Activated naive CD8-positive, alpha-beta T cell (primary cell): ENCODE measurements around the gene MRPL19.
A peak's percentile ranks its signal among the peaks of the same experiment; 100 is the strongest.

Experiments
- H3K27ac Mint-ChIP-seq: one replicate; pipeline ENCODE4 v1.8.0; 2021; ENCODE audit warnings: mixed read lengths
- H3K27me3 Mint-ChIP-seq: one replicate; pipeline ENCODE4 v1.8.0; 2021; ENCODE audit warnings: mixed read lengths
- H3K36me3 Mint-ChIP-seq: one replicate; pipeline ENCODE4 v1.8.0; 2021; ENCODE audit warnings: mixed read lengths
- H3K4me1 Mint-ChIP-seq: one replicate; pipeline ENCODE4 v1.8.0; 2021; ENCODE audit warnings: low read depth, mixed read lengths
- H3K4me3 Mint-ChIP-seq: one replicate; pipeline ENCODE4 v1.8.0; 2021; ENCODE audit warnings: mild to moderate bottlenecking, mixed read lengths
- H3K9me3 Mint-ChIP-seq: one replicate; pipeline ENCODE4 v1.8.0; 2021; ENCODE audit warnings: low read depth, mixed read lengths

The MRPL19 gene

GRCh38 chr2:75646583-75647425 is at the start of gene MRPL19:
Gene MRPL19 (plus strand): TSS chr2:75646783. CDS start chr2:75646808, 25 bp downstream.
- H3K4me3 Mint-ChIP-seq: peak within 1 kb of the TSS; percentile 96
- H3K36me3 Mint-ChIP-seq: peaks cover 8% of the 10 kb centered on the region
- peaks cover 43% of the 10 kb centered on the region for H3K4me1 Mint-ChIP-seq
- no peaks in the 10 kb centered on the region for H3K9me3 Mint-ChIP-seq
- H3K27ac Mint-ChIP-seq: peak within 1 kb of the TSS; percentile 97
- no peaks in the 10 kb centered on the region for H3K27me3 Mint-ChIP-seq

GRCh38 chr2:75596784-75597183 is 49.8 kb upstream of the MRPL19 start:
- Mint-ChIP-seq H3K36me3 (no peaks in the 10 kb centered on the region), H3K9me3 (no peaks in the 10 kb centered on the region), H3K4me1 (no peaks in the 10 kb centered on the region), H3K27me3 (peaks cover 2% of the 10 kb centered on the region), H3K27ac (no peak overlapping the region), H3K4me3 (no peak overlapping the region)

GRCh38 chr2:75597949-75598348 is 48.6 kb upstream of the MRPL19 start:
- Mint-ChIP-seq H3K27me3 (peaks cover 2% of the 10 kb centered on the region), H3K27ac (no peak overlapping the region), H3K36me3 (no peaks in the 10 kb centered on the region), H3K9me3 (no peaks in the 10 kb centered on the region), H3K4me3 (no peak overlapping the region), H3K4me1 (no peaks in the 10 kb centered on the region)

GRCh38 chr2:75598589-75599155 is 47.9 kb upstream of the MRPL19 start:
- H3K4me1 Mint-ChIP-seq: no peaks in the 10 kb centered on the region
- H3K9me3 Mint-ChIP-seq: no peaks in the 10 kb centered on the region
- H3K27me3 Mint-ChIP-seq: peaks cover 4% of the 10 kb centered on the region
- no peak overlapping the region for H3K4me3 Mint-ChIP-seq
- no peak overlapping the region for H3K27ac Mint-ChIP-seq
- no peaks in the 10 kb centered on the region for H3K36me3 Mint-ChIP-seq

- Mint-ChIP-seq H3K4me3 (no peak overlapping the region), H3K4me1 (no peaks in the 10 kb centered on the region), H3K36me3 (no peaks in the 10 kb centered on the region), H3K27me3 (peaks cover 10% of the 10 kb centered on the region), H3K27ac (no peak overlapping the region), H3K9me3 (no peaks in the 10 kb centered on the region)
Measured at GRCh38 chr2:75600461-75601011, 46.0 kb upstream of the MRPL19 start.

- no peaks in the 10 kb centered on the region for H3K36me3 Mint-ChIP-seq
- no peaks in the 10 kb centered on the region for H3K4me1 Mint-ChIP-seq
- H3K4me3 Mint-ChIP-seq: no peak overlapping the region
- H3K9me3 Mint-ChIP-seq: no peaks in the 10 kb centered on the region
- peaks cover 21% of the 10 kb centered on the region for H3K27me3 Mint-ChIP-seq
- H3K27ac Mint-ChIP-seq: no peak overlapping the region
Measured at GRCh38 chr2:75602724-75603342, 43.8 kb upstream of the MRPL19 start.

GRCh38 chr2:75603477-75603876 is 43.1 kb upstream of the MRPL19 start:
- peaks cover 23% of the 10 kb centered on the region for H3K27me3 Mint-ChIP-seq
- no peak overlapping the region for H3K4me3 Mint-ChIP-seq
- no peaks in the 10 kb centered on the region for H3K36me3 Mint-ChIP-seq
- no peak overlapping the region for H3K27ac Mint-ChIP-seq
- H3K4me1 Mint-ChIP-seq: no peaks in the 10 kb centered on the region
- H3K9me3 Mint-ChIP-seq: no peaks in the 10 kb centered on the region

- Mint-ChIP-seq H3K36me3 (no peaks in the 10 kb centered on the region), H3K27me3 (peaks cover 28% of the 10 kb centered on the region), H3K27ac (no peak overlapping the region), H3K9me3 (no peaks in the 10 kb centered on the region), H3K4me1 (peaks cover 3% of the 10 kb centered on the region), H3K4me3 (no peak overlapping the region)
Measured at GRCh38 chr2:75604484-75604883, 42.1 kb upstream of the MRPL19 start.

- peaks cover 3% of the 10 kb centered on the region for H3K4me1 Mint-ChIP-seq
- no peaks in the 10 kb centered on the region for H3K9me3 Mint-ChIP-seq
- no peak overlapping the region for H3K4me3 Mint-ChIP-seq
- H3K27ac Mint-ChIP-seq: no peak overlapping the region
- H3K27me3 Mint-ChIP-seq: peaks cover 33% of the 10 kb centered on the region
- H3K36me3 Mint-ChIP-seq: no peaks in the 10 kb centered on the region
Measured at GRCh38 chr2:75605770-75606529, 40.6 kb upstream of the MRPL19 start.

- Mint-ChIP-seq H3K4me3 (no peak overlapping the region), H3K27ac (no peak overlapping the region), H3K27me3 (peaks cover 36% of the 10 kb centered on the region), H3K36me3 (no peaks in the 10 kb centered on the region), H3K4me1 (peaks cover 3% of the 10 kb centered on the region), H3K9me3 (no peaks in the 10 kb centered on the region)
Measured at GRCh38 chr2:75606761-75607399, 39.7 kb upstream of the MRPL19 start.

GRCh38 chr2:75607400-75607798 is 39.2 kb upstream of the MRPL19 start:
- H3K4me3 Mint-ChIP-seq: no peak overlapping the region
- H3K9me3 Mint-ChIP-seq: no peaks in the 10 kb centered on the region
- peaks cover 38% of the 10 kb centered on the region for H3K27me3 Mint-ChIP-seq
- no peaks in the 10 kb centered on the region for H3K36me3 Mint-ChIP-seq
- peaks cover 3% of the 10 kb centered on the region for H3K4me1 Mint-ChIP-seq
- H3K27ac Mint-ChIP-seq: no peak overlapping the region

- Mint-ChIP-seq H3K4me1 (peaks cover 3% of the 10 kb centered on the region), H3K4me3 (no peak overlapping the region), H3K27me3 (peaks cover 38% of the 10 kb centered on the region), H3K9me3 (no peaks in the 10 kb centered on the region), H3K36me3 (no peaks in the 10 kb centered on the region), H3K27ac (no peak overlapping the region)
Measured at GRCh38 chr2:75607988-75608683, 38.4 kb upstream of the MRPL19 start.

GRCh38 chr2:75608684-75609333 is 37.8 kb upstream of the MRPL19 start:
- Mint-ChIP-seq H3K4me3 (no peak overlapping the region), H3K27me3 (peaks cover 34% of the 10 kb centered on the region), H3K27ac (no peak overlapping the region), H3K9me3 (no peaks in the 10 kb centered on the region), H3K36me3 (no peaks in the 10 kb centered on the region), H3K4me1 (peaks cover 3% of the 10 kb centered on the region)
